GM19455 (cell line): ENCODE results near the gene PMEL.
"Not testable (repeated sequence)": the region's sequence is repeated elsewhere in the genome, so short reads cannot be mapped to it uniquely, and the experiment has no call there.

Source experiments
- ATAC-seq: cut with Tn5 transposase; IDR thresholded peaks from one replicate; pipeline ENCODE4 v1.9.1; 2021; ENCODE audit not compliant: unreplicated experiment

PMEL gene

DNA sequence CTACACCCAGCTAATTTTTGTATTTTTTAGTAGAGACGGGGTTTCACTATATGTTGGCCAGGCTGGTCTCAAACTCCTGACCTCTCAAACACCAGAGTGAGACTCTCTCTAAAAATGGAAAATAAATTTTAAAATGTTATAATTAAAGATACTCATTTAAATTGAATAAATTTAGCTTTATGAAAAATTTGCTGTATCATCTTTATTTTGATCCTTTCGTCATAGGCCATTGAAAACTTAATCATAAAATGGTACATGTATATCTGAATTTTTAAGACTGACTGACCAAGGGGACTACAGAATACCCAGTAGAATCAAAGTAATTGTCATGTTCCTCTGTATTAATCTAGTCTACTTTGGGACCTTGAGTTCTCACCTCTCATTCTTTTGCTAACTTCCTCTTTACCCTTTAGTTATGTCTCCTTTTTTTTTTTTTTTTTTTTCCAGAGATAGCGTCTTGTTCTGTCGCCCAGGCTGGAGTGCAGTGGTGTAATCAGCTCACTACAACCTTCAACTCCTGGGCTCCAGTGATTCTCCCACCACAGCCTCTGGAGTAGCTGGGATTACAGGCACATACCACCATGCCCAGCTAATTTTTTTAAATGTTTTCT is 17.5 kb upstream of the PMEL start:
- no peak for ATAC-seq

DNA sequence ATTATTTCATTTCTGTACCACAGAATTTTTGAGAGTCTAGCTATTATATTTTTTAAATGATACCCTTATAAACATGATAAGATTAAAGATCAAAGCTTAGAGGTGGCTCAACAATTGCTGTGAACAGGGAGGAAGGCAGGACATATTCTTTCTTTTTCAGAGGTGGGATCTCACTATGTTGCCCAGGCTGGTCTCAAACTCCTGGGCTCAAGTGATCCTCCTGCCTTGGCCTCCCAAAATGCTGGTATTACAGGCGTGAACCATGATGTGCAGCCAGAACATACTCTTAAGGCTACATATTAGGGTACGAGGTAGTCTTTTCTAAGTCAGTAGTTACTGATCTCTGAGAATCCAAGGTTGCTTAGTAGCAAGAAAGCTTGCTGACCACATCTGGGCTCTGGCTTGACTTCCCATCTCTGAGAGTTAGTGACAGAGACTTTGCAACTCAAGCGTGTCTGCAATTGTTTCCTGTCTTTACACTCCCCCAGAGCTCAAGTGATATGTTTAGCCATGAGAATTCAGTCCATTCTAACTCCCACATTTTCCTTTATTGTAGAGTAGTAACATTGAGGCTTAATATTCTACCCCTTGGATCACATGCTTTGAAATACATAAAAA is 16.6 kb upstream of the PMEL start:
- ATAC-seq, result peak; percentile 63

DNA sequence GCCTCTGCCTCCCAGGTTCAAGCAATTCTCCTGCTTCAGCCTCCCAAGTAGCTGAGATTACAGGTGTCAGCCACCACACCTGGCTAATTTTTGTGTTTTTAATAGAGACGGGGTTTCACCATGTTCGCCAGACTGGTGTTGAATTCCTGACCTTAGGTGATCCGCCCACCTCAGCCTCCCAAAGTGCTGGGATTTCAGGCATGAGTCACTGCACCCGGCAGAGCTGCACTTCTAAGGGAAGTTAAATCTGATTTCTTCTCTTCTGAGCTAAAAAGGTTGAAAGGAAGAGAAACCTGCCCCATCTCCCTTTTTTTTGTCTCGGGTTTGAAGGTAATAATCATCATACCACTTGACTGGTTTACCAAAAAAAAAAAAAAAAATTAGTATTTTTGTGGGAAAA is 16.0 kb upstream of the PMEL start:
- ATAC-seq, result not testable (repeated sequence)

DNA sequence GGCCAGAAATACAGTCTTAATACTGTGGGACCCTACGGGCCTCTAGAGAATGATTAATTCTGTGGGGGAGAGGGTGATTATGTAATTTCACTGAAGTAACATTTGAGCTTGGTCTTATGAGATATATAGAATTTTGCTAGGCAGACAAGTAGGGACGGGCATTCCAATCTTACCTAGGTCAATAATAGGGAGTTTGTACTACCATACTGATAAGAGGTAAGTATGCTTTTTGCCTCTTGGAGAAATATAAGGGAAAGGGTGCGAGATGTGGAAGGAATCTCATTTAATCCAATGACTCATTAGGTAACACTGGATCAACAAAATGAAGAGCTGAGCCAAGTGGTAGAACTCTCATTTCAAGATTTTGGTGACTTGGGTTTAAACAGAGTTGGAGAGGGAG is 13.2 kb upstream of the PMEL start:
- ATAC-seq, result no peak

DNA sequence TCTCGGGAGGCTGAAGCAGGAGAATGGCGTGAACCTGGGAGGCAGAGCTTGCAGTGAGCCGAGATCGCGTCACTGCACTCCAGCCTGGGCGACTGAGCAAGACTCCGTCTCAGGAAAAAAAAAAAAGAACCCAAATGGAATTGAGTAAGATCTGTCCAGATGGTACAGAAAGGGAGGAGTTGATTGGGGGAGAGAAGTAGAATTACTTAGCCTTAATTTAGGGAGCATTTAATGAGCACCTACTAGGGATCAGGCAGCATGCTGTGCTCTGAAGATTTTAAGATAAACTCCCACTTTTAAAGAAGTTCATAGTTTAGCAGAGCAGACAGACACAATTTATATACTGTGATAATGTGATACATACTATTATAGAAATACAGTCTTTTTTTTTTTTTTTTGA is 12.6 kb upstream of the PMEL start:
- no peak for ATAC-seq

DNA sequence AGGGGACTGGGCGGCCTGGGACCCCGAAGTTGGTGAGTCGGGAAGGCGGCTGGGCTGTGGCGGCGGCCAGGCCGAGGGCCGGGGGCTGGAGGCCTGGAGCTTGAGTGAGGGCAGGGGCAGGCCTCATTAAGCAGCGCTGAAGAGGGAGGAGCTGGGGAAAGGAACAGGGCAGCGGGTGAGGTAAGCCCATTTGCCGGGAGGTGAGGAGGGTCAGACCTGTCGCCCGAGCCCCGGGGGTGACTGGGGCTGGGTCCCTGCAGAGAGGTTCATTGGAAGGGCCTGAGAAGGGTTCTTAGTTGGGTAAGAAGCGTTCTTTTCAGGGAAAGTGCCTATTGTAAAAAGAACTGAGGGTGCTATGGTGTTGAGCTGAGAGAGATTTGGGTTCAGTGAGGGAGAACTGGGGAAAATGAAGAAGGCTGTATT is 8.5 kb upstream of the PMEL start:
- peak; percentile 21 for ATAC-seq

DNA sequence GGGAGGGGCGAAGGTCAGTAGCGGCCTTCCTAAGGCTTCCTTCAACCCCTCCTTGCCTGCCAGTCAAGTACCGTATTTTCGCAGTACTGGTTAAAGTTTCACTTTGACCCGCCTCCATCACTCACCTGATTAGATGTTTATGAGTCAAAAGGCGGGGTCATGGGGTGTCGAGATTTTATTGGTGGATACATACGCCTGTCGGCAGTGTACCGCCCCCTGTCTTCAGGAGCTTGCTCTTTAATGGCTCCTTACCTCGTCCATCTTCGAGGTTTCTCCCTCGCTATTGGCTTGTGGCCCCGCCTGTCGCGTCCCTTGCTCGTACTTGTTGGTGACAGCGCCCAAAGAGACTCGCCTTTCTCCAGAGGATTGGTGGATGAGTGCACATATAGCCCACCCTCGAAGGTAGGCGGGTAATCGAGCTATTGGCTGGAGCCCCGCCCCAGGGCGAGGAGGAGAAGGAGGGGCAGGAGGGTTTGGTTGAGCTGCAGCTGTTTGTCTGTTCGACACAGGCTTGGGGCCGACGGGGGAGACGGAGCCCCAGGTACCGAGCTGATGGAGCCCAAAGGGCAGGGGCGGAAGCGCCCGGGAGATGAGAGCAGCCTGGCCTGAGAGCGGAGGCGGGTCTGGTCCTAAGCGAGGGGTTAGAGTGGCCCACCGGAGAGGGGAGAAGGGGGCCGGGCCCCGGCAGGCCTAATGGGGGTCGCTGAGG is 7.9 kb upstream of the PMEL start, which contains the start of gene RAB5B:
TSS of gene RAB5B (plus strand) at position 480 of the 709 bp plus-strand sequence. CDS start 12,883 bp downstream, outside the sequence.
- ATAC-seq, result peak; percentile 96

DNA sequence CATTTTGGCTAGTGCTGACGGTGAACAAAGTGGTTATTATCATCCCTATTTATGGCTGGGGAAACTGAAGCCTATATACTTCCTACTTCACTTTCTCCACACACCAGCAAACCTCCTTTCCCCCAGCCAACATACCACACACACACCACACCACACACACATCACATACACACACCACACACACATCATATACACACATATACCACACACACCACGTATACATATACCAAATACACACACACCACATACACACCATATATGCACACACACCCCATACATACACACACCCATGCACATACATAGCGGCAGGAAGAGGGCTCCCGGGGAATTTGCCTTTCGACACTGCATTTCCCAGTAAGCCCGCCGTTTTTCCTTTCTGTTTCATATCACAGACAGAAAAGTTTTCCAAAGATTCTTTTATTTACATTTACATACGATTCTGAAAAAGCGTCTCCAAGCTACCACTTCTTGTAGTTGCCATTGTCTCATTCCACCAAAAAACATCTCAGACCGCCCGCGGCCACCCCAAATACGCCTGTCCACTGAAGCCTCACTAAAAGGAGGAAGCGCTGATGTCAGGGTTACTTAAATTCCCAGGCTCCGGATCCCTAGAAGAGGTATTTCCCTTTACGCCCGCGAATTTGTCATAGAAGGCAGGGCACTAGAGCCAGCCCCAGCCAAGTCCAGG is 7.2 kb upstream of the PMEL start:
- no peak for ATAC-seq

DNA sequence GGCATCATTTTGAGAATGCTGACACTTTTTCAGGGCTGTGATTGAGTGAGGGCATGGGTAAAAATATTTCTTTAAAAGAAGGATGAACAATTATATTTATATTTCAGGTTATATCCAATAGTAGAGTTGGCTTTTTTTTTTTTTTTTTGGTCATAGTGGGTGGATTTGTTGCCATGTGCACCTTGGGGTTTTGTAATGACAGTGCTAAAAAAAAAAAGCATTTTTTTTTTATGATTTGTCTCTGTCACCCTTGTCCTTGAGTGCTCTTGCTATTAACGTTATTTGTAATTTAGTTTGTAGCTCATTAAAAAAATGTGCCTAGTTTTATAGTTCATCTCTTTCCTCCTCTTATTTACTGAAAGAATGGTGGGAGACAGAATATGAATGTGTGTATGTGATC is 6.6 kb upstream of the PMEL start:
- ATAC-seq, result no peak

DNA sequence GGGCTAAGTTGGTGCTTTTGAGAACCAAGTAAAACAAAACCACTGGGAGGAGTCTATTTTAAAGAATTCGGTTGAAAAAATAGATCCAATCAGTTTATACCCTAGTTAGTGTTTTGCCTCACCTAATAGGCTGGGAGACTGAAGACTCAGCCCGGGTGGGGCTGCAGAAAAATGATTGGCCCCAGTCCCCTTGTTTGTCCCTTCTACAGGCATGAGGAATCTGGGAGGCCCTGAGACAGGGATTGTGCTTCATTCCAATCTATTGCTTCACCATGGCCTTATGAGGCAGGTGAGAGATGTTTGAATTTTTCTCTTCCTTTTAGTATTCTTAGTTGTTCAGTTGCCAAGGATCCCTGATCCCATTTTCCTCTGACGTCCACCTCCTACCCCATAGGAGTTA is 6.2 kb upstream of the PMEL start:
- no peak for ATAC-seq

DNA sequence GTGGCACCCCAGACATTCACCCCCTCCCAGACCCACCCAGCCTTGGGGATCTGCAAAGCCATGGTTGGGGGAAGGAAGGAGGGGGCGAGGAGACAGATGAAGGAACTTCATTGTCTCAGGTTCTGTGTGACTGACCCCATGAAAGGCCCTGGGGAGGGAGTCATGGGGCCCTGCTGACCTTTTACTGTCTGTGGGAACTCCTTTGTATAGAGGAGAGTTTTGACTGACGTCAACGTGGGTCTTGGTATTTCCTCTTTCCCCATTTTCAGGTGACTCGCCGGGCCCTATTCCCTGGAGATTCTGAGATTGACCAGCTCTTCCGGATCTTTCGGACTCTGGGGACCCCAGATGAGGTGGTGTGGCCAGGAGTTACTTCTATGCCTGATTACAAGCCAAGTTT is 4.9 kb upstream of the PMEL start:
- no peak for ATAC-seq

DNA sequence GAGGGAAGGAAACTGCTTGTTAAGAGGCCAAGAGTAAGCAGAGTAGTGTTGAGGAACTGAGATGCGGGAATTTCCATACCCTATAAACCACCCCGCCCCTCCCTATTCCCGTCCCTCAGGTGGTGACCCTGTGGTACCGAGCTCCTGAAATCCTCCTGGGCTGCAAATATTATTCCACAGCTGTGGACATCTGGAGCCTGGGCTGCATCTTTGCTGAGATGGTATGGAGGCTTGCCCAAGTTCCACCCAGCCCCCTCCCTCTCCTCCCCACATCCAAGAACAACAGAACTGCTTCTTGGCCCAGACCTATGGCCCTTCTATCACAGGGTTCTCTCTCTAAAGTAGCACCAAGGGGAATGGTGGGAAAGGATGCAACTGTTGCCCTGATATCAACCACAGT is 3.5 kb upstream of the PMEL start:
- no peak for ATAC-seq

DNA sequence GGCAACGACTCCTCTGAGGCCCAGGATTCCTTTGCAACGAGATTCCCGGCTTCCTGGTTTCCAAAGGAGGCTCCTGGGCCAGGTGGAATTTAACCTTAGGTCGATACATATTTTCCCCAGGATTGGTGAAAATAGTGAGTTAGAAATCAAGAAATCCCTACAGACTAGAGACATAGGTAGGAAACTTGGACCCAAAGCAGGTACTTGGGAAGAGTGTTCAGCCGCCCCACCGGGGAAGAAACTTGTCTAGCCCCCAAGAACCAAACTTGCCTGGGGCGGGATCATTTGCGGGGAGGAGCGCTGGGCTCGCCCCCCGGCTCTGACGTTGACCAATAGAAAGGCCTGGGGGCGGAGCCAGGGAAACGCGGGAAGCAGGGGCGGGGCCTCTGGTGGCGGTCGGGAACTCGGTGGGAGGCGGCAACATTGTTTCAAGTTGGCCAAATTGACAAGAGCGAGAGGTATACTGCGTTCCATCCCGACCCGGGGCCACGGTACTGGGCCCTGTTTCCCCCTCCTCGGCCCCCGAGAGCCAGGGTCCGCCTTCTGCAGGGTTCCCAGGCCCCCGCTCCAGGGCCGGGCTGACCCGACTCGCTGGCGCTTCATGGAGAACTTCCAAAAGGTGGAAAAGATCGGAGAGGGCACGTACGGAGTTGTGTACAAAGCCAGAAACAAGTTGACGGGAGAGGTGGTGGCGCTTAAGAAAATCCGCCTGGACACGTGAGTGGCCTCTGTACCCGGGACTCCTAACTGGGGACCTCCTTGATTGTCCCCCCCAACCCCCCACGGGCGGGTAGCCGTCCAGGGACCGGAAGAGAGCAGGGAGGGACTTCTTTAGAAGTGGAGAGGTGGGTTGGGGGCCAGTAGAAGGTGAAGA is 803 bp upstream of the PMEL start, which contains the start of gene CDK2:
TSS of gene CDK2 (plus strand) at position 423 of the 874 bp plus-strand sequence. CDS start at position 602, 179 bp downstream.
- peak; percentile 94 for ATAC-seq

DNA sequence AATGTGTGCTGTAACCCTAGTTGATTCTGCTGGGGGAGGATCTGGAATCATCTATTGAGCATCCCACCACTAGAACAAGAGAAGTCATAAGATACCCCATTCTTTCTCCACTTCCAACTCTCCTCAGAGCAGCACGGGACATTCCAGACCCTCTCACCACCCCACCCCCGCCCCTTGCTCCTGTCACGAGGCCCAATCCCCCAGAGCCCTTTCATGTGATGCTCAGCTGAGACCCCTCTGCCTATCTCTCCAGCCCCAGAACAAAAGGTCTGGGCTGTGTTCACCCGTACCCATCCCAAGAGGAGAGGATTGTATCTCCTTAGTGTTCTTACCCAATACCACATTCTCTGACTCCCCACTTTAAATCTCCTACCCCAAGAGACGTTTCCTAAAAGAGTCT is 602 bp downstream of the PMEL start:
- no peak for ATAC-seq

DNA sequence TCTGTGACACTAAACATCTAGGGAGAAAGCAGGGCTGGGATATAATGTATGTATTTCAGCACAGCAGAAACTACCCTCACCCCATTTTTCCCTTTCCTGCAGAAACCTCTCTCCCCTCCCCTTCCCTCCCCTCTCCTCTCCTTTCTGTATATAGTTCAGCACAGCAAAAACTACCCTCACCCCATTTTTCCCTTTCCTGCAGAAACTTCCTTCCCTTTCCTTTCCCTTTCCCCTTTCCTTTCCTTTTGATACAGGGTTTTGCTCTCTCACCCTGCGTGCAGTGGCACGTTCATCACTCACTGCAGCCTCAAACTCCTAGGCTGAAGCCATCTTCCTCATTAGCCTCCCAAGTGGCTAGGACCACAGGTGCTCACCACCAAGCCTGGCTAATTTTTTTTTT is 2.1 kb downstream of the PMEL start:
- ATAC-seq, result no peak

DNA sequence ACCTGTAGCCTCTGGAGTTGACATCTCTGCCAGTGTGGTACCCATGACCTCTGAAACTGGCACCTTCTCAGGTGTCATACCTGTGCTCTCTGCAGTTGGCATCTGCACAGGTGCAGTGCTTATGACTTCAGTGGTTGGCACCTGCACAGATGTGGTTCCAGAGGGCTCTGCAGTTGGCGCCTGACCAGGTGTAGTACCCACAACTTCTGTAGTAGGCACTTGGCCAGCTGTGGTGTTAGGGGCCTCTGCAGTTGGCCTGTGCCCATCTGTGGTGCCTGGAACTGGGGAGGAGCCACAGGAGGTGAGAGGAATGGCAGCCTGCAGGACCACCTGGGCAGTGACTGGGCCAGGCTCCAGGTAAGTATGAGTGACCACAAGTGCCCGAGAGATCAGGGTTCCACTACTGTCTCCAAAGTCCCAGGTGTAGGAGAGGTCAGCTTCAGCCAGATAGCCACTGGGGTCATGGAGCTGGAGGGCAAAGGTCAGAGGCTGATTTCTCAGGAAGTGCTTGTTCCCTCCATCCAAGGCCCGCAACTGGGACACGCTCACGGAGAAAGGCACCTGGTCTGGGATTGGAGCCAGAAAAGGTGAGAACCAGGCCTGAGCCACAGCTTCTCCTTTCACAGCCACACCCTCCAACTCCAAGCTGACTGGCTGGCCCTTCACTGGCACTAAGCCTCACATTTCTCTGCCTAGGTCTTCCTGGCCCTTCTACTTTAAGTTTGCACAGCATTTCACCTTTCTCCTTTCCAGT is 8.6 kb downstream of the PMEL start:
- no peak for ATAC-seq

DNA sequence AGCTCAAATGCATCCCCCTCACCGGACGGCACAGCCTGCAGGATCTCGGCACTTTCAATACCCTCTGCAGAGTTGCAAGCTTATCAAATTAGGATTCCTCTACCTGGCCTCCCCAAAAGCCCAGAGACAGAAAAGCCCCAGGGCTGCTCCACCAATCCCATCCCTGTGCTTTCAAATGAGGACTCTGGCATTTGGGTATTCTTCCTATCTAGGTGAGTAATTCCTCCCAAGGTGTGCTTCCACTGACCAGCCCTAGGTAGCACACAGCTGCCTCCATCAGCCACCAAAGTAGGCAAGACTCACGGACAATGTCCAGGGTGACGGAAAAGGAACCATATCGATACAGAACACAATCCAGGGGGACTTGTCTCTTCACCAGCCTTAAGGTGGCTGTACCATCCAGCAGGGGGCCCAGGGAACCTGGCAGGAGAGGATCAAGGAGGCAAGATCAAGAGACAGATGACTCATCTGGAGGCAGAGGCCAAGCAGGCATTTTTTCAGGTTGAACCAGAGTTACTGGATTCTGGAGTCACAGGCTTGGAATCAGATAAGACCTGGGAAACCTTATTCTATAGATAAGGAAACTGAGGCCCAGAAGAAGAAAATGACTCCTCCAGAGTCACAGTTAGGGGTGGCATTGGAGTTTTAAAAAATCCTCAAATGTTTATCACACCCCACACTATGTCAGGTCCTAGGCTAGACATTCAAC is 9.9 kb downstream of the PMEL start:
- ATAC-seq, result no peak

DNA sequence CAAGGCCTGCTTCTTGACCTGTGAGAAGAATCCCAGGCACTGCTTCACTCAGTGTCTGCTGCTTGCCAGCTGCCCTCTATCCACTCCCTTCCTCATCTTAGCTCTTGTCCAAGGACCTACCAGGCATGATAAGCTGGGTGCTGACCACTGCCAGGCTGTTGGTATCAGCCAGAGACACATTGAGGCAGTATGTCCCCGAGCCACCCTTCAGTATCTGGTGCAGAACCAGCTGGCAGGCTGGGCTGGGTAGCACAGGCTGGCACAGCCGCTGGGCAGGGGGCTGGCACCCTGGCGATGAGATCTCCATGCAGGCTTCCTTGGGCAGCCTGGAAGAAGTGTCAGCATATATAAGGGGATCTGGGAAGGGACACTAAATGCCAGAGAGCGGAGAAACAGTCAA is 10.5 kb downstream of the PMEL start:
- no peak for ATAC-seq

DNA sequence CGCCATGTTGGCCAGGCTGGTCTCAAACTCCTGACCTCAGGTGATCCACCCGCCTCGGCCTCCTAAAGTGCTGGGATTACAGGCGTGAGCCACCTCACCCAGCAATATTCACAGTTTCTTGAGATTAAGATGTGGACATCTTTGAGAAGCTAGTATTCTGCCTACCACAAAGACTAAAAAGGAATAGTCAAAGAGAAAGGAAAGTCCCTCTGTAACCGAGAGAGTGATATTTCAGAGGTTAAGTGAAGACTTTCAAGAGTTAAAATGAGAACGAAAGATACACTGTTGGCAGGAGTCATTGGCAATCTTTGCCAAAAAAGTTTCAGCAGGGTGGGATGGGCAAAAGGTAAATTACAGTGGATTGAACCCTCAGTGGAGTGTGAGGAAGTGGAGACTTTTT is 19.3 kb downstream of the PMEL start:
- ATAC-seq, result no peak
